ENCODE results near the gene WASL.

DNA sequence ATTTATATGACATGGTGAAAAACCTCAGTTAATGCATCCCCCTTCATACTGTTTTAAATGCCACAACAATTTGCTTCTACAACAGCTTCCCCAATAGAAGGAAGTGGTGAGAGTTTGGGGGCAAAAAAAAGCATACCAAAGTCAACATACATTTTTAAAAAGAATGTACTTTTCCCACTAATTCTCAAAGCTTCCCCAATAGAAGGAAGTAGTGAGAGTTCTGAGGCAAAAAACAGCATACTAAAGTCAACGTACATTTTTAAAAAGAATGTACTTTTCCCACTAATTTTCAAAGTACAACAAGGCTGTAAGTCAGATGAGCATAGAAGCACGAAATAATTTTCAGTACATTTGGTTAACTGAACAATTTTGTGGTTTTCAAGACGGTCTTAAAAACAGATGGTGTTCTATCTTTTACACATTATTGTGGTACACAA lies 24.0 kb downstream of the WASL start:
- TF ChIP-seq POLR2A (IDR thresholded peaks at IDR 0.05) (no peak), EP300 (IDR thresholded peaks at IDR 0.05) (no peak)
- TF ChIP-seq, protein P1, sequence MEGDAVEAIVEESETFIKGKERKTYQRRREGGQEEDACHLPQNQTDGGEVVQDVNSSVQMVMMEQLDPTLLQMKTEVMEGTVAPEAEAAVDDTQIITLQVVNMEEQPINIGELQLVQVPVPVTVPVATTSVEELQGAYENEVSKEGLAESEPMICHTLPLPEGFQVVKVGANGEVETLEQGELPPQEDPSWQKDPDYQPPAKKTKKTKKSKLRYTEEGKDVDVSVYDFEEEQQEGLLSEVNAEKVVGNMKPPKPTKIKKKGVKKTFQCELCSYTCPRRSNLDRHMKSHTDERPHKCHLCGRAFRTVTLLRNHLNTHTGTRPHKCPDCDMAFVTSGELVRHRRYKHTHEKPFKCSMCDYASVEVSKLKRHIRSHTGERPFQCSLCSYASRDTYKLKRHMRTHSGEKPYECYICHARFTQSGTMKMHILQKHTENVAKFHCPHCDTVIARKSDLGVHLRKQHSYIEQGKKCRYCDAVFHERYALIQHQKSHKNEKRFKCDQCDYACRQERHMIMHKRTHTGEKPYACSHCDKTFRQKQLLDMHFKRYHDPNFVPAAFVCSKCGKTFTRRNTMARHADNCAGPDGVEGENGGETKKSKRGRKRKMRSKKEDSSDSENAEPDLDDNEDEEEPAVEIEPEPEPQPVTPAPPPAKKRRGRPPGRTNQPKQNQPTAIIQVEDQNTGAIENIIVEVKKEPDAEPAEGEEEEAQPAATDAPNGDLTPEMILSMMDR (IDR thresholded peaks at IDR 0.05): no peak
